Calu3 (cell line): ENCODE data around the gene KCNT2. TPM values are rescaled to one million over a fixed set of nuclear protein-coding genes. Genes with fewer than 3 reads are reported as not detected.

Source experiments
- BruUV-seq: library from RNA; stranded (reverse); fragments of 400-500 nt; replicated peaks from 2 replicates; lab custom pipeline; 2021; lab: Mats Ljungman, UMichigan
- CTCF ChIA-PET: fragments of 300-600 bp; sonication (Branson Sonifier 250); formaldehyde crosslinking; loops from one replicate; lab custom pipeline; 2022; ENCODE audit warnings: antibody characterized with exemption; lab: Charles Lee
- DNase-seq: peaks from one replicate; pipeline ENCODE4 v3.0.0; 2022
- H3K27ac Mint-ChIP-seq: one replicate; pipeline ENCODE4 v1.8.0; 2022; ENCODE audit warnings: mixed read lengths; ENCODE audit not compliant: unreplicated experiment
- H3K27me3 Mint-ChIP-seq: one replicate; pipeline ENCODE4 v1.8.0; 2022; ENCODE audit warnings: mixed read lengths; ENCODE audit not compliant: unreplicated experiment
- H3K36me3 Mint-ChIP-seq: one replicate; pipeline ENCODE4 v1.8.0; 2022; ENCODE audit warnings: mild to moderate bottlenecking, moderate library complexity, mixed read lengths; ENCODE audit not compliant: insufficient read depth, unreplicated experiment
- H3K4me1 Mint-ChIP-seq: one replicate; pipeline ENCODE4 v1.8.0; 2022; ENCODE audit warnings: mild to moderate bottlenecking, low read depth, mixed read lengths; ENCODE audit not compliant: unreplicated experiment
- H3K4me3 Mint-ChIP-seq: one replicate; pipeline ENCODE4 v1.8.0; 2022; ENCODE audit warnings: mild to moderate bottlenecking, low read depth, moderate library complexity, mixed read lengths; ENCODE audit not compliant: unreplicated experiment
- H3K9me3 Mint-ChIP-seq: one replicate; pipeline ENCODE4 v1.8.0; 2022; ENCODE audit warnings: low read depth, mixed read lengths; ENCODE audit not compliant: unreplicated experiment
- intact Hi-C: fragments of 100-400 bp; cut with micrococcal nuclease; formaldehyde crosslinking; loops from one replicate; pipeline ENCODE4 v1.10.0; 2022; ENCODE audit not compliant: unreplicated experiment
- total RNA-seq: library from RNA; stranded (reverse); gene quantifications from 2 replicates; pipeline ENCODE4 v1.2.3, GENCODE V29; 2022
- TF ChIP-seq, protein P1 (sequence below): fragments of 200-600 bp; IDR thresholded peaks from one replicate; pipeline ENCODE4 v1.8.0; 2022; ENCODE audit warnings: antibody characterized with exemption; ENCODE audit not compliant: unreplicated experiment

The KCNT2 gene
- total RNA-seq, 1 experiment from 2014 or later, result 3.3 TPM

DNA sequence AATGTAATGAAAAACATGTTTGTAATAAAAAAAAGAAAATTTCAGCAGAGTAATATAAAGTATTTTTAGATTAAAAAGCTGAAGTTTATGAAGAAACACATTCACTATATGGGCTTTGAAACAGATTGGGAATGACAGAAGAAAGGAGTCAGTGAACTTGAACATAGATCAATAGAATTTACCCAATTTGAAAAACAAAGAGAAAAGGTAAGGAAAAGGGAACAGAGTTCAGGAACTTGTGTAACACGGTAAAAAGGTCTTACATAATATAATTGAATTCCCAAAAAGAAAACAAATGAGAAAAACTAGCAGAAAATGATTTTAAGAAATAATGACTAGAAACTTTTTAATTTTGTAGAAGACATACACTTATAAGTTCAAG is 206.8 kb downstream of the KCNT2 start:
- Mint-ChIP-seq H3K4me3 (no peak overlapping the region), H3K4me1 (no peaks in the 10 kb centered on the region), H3K36me3 (no peaks in the 10 kb centered on the region), H3K9me3 (no peaks in the 10 kb centered on the region), H3K27ac (no peak overlapping the region), H3K27me3 (no peaks in the 10 kb centered on the region)
- intact Hi-C loops, result no loop called here
- DNase-seq, result no peak
- BruUV-seq, result no TSS peak
- TF ChIP-seq, protein P1, sequence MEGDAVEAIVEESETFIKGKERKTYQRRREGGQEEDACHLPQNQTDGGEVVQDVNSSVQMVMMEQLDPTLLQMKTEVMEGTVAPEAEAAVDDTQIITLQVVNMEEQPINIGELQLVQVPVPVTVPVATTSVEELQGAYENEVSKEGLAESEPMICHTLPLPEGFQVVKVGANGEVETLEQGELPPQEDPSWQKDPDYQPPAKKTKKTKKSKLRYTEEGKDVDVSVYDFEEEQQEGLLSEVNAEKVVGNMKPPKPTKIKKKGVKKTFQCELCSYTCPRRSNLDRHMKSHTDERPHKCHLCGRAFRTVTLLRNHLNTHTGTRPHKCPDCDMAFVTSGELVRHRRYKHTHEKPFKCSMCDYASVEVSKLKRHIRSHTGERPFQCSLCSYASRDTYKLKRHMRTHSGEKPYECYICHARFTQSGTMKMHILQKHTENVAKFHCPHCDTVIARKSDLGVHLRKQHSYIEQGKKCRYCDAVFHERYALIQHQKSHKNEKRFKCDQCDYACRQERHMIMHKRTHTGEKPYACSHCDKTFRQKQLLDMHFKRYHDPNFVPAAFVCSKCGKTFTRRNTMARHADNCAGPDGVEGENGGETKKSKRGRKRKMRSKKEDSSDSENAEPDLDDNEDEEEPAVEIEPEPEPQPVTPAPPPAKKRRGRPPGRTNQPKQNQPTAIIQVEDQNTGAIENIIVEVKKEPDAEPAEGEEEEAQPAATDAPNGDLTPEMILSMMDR, result no peak
- CTCF ChIA-PET, result no interaction called here

DNA sequence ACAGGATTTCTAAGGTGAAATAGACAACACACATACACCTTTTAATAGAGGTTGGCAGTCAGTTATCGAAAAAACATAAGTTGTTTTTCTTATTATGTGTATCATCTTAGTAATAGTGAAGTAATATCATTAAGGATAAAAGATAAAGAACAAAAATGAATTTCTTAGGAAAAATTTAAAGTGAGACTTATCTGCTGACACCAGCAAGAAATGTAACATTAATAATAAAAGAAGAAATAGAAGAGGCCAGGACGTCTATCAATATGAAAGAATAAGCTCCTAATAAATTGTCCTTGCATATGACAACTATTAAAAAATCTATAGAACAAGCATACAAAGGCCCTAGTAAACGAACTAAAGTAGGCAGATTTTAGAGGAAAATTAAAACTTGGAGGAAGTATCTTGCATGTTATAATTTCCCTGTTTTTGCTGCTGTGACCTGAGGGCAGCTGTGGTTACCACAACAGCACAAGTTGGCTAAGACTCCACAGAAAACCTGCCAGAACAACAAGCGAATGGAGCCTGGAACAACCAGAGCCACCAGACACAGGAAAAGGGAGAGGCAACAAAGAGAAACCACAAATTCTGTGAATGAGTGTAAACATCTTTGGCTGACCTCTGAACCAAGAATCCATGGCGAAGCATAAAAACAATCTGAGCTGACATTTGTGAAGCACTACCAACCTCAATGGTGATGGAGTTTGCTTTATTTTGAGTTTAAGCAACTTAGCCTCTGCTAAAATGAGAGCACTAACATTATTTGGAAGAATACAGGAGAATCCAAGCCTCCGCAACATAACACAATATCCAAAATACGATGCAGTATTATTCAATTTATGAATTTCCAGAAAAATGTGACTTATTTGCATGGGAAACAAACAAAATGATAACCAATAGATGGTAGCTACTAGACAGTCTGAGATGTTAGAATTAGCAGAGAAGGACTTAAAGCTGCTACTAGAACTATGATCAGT is 207.5 kb downstream of the KCNT2 start:
- no peaks in the 10 kb centered on the region for H3K4me1 Mint-ChIP-seq
- no TSS peak for BruUV-seq
- H3K4me3 Mint-ChIP-seq, result no peak overlapping the region
- CTCF ChIA-PET, result interaction anchor here (0.6 kb wide), 1 partner anchor 50 kb away, joined by 7 read pairs; no protein-coding TSS in a partner anchor
- peak; percentile 31 for DNase-seq
- H3K9me3 Mint-ChIP-seq, result no peaks in the 10 kb centered on the region
- no peaks in the 10 kb centered on the region for H3K36me3 Mint-ChIP-seq
- TF ChIP-seq, protein P1, result no peak
- intact Hi-C loops, result no loop called here
- no peak overlapping the region for H3K27ac Mint-ChIP-seq
- no peaks in the 10 kb centered on the region for H3K27me3 Mint-ChIP-seq

DNA sequence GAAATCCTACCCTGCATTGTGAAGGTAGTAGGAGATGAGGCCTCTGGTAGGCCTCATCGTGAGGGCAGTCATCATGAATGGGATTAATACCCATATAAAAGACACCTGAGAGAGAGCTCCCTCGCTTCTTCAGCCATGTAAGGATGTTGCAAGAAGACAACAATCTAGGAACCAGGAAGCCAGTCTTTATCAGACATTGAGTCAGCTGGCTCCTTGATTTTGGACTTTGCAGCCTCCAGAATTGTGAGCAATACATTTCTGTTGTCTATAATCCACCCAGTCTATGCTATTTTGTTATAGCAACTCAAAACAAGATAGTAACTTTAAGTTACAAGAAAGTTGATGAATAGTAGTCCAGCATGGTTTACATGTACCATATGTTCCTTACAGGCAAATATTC is 208.5 kb downstream of the KCNT2 start:
- Mint-ChIP-seq H3K4me1 (no peaks in the 10 kb centered on the region), H3K36me3 (no peaks in the 10 kb centered on the region), H3K27me3 (no peaks in the 10 kb centered on the region), H3K9me3 (no peaks in the 10 kb centered on the region), H3K27ac (no peak overlapping the region), H3K4me3 (no peak overlapping the region)
- TF ChIP-seq, protein P1, result no peak
- intact Hi-C loops, result no loop called here
- CTCF ChIA-PET, result no interaction called here
- BruUV-seq, result no TSS peak
- DNase-seq, result no peak

DNA sequence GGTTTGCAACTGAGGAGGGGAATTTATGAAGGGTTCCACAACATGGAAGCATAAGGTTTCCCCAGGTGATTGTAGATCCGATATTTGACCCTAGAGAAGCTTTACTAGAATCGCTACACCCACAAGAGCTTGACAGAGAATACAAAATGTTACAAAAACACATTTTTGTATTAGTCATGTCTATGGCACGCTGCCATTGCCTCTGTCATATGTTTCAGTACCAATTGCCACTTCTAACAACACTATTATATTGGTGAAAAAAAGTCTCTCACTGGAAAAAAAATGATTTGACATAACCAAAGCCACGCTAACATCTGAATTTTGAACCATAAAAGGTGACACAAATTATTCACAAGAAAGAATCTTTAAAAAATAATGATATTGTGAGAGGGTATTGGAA is 214.5 kb downstream of the KCNT2 start:
- Mint-ChIP-seq H3K27ac (no peak overlapping the region), H3K36me3 (no peaks in the 10 kb centered on the region), H3K27me3 (no peaks in the 10 kb centered on the region), H3K4me3 (no peak overlapping the region), H3K9me3 (no peaks in the 10 kb centered on the region), H3K4me1 (no peaks in the 10 kb centered on the region)
- TF ChIP-seq, protein P1, result no peak
- no peak for DNase-seq
- CTCF ChIA-PET, result no interaction called here
- intact Hi-C loops, result no loop called here
- BruUV-seq, result no TSS peak
